ENCODE measurements around the gene ALMS1. TPM values are rescaled to one million over a fixed set of nuclear protein-coding genes. Genes with fewer than 3 reads are reported as not detected.

The ALMS1 gene
- total and polyA plus RNA-seq, 9 of the 15 experiments (the other 6 are each of a cell fraction or from before 2014, with no cell fraction given) = 1.4 to 26.3 (median 13.6) TPM

DNA sequence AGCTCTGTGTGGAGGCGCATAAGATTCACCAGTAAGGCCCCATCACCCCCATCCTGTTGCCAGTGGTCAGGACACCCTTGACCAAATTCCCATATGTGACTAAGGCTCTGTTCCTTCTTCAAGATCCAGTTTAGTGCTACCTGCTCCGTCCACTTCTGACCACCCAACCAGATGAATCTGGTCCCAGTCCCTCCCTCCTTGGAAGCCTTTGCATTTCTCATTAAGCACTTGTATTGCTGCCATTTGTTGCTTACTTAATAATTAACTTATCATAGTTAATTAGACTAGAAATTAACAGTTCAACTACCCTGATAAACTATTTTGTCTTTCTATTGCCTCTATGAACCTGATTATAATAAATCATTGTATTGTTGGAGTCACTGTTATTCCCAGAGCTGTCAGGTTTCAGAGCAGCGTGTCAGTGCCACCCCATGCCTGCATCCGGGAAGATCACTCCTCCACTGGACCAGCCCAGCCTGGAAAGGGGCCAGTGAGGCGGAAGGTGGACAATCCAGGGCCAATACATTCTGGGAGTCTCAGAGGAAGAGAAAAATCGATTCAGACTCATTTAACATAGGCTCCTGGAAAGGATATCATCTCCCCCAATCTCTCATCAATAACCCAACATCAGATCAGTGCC lies 266.1 kb downstream of the ALMS1 start:
- intact Hi-C loops (cut with micrococcal nuclease) = no loop called here
- Histone ChIP-seq H3K79me2 (ENCODE audit: control insufficient read depth, insufficient read depth, low read length) (no peaks in the 10 kb centered on the region), H3K4me1 (replicated peaks in 1 of 2; ENCODE audit: control insufficient read depth in 2 of 2, insufficient read depth in 2 of 2, low read length in 2 of 2) (no peaks in the 10 kb centered on the region; a peak in 1 of 5 replicates), H3K27me3 (ENCODE audit: control insufficient read depth in 2 of 2, insufficient read depth in 2 of 2, low read length in 2 of 2) (peaks cover 8 to 22% of the 10 kb centered on the region in 2 experiments; a peak in 3 of 5 replicates), H3K27ac (ENCODE audit: extremely low read depth, low read depth, low read length) (no peak overlapping the region), H3K9ac (ENCODE audit: insufficient read depth in 1 of 2, low read depth in 2 of 2, low read length in 2 of 2) (no peak overlapping the region), H4K20me1 (replicated peaks; ENCODE audit: control insufficient read depth, insufficient read depth, low read length) (no peaks in the 10 kb centered on the region), H3K9me3 (replicated peaks; ENCODE audit: control insufficient read depth, insufficient read depth, low read depth, low read length) (no peaks in the 10 kb centered on the region), H2AFZ (ENCODE audit: low read depth, low read length) (no peak overlapping the region), H3K9me1 (ENCODE audit: control insufficient read depth, insufficient read depth, low read length) (no peaks in the 10 kb centered on the region), H3K36me3 (ENCODE audit: control insufficient read depth, insufficient read depth, low read length) (no peaks in the 10 kb centered on the region), H3K4me2 (ENCODE audit: insufficient read depth, low read length) (no peak overlapping the region), H3K4me3 (no peak overlapping the region)
- WGBS (ENCODE audit: insufficient coverage, low coverage, missing lambda C conversion rate) = under 1% methylated on average over 6 of the region's 6 CpGs
- FAIRE-seq (no peak), DNase-seq (ENCODE audit: extremely low read depth in 1 of 4, low spot score in 3 of 4) (no peak), ATAC-seq (no peak)
- in situ Hi-C loops (cut with MboI) = no loop called here
- TF ChIP-seq ZKSCAN3 (CRISPR knock-in tag; IDR thresholded peaks at IDR 0.05) = no peak
- no peak for TF ChIP-seq CTBP1 (IDR thresholded peaks at IDR 0.05; ENCODE audit: borderline replicate concordance)
- TF ChIP-seq ZNF766 (CRISPR knock-in tag; conservative IDR thresholded peaks at IDR 0.05) = no peak
- TF ChIP-seq POLR2A (conservative IDR thresholded peaks at IDR 0.05) = no peak
- ChIA-PET POLR2A (interaction anchor here (0.6 to 0.7 kb wide), 2 partner anchors 327 to 661 kb away, joined by 3 read pairs; no protein-coding TSS in a partner anchor), CTCF (ENCODE audit: low intra/inter-chr PET ratio) (no interaction called here)
- no TSS peak for BruUV-seq (replicated peaks)

DNA sequence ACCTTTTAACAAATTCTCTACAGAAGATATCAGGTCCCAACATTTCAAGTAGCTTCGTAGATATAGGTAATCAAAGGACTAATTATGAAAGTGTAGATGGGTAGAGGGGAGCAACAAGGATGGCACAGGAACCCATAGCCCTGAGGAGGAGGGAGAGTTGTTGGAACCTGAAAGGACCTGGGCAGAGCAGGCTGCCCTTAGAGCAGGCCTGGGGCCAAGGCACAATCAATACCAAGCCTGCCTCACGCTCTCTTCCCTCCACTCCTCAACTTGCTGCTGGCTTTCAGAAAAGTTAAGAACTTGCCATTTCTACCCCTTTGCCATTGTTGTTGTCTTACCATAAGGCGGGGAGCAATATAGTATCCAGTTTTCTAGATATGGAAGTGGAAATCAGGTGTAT lies 266.7 kb downstream of the ALMS1 start:
- Histone ChIP-seq H2AFZ (ENCODE audit: low read depth, low read length) (no peak overlapping the region), H3K27me3 (ENCODE audit: control insufficient read depth in 2 of 2, insufficient read depth in 2 of 2, low read length in 2 of 2) (peaks cover 8 to 22% of the 10 kb centered on the region in 2 experiments; a peak in 4 of 5 replicates), H4K20me1 (replicated peaks; ENCODE audit: control insufficient read depth, insufficient read depth, low read length) (no peaks in the 10 kb centered on the region), H3K9ac (ENCODE audit: insufficient read depth in 1 of 2, low read depth in 2 of 2, low read length in 2 of 2) (no peak overlapping the region), H3K4me3 (no peak overlapping the region), H3K4me2 (ENCODE audit: insufficient read depth, low read length) (no peak overlapping the region), H3K4me1 (replicated peaks in 1 of 2; ENCODE audit: control insufficient read depth in 2 of 2, insufficient read depth in 2 of 2, low read length in 2 of 2) (no peaks in the 10 kb centered on the region; a peak in 1 of 5 replicates), H3K36me3 (ENCODE audit: control insufficient read depth, insufficient read depth, low read length) (no peaks in the 10 kb centered on the region), H3K79me2 (ENCODE audit: control insufficient read depth, insufficient read depth, low read length) (no peaks in the 10 kb centered on the region), H3K9me1 (ENCODE audit: control insufficient read depth, insufficient read depth, low read length) (no peaks in the 10 kb centered on the region), H3K9me3 (replicated peaks; ENCODE audit: control insufficient read depth, insufficient read depth, low read depth, low read length) (no peaks in the 10 kb centered on the region), H3K27ac (ENCODE audit: extremely low read depth, low read depth, low read length) (no peak overlapping the region)
- in situ Hi-C loops (cut with MboI) (no loop called here), intact Hi-C loops (cut with micrococcal nuclease) (no loop called here)
- ChIA-PET CTCF (ENCODE audit: low intra/inter-chr PET ratio) (no interaction called here), POLR2A (no interaction called here)
- no TSS peak for BruUV-seq (replicated peaks)
- DNase-seq (ENCODE audit: extremely low read depth in 1 of 4, low spot score in 3 of 4) (no peak), ATAC-seq (no peak), FAIRE-seq (no peak)
- 6% methylated on average over 3 of the region's 3 CpGs for WGBS (ENCODE audit: insufficient coverage, low coverage, missing lambda C conversion rate)
- TF ChIP-seq THRAP3 (IDR thresholded peaks at IDR 0.05; ENCODE audit: borderline replicate concordance) (no peak), PHB (CRISPR knock-in tag; IDR thresholded peaks at IDR 0.05) (no peak), MTA2 (IDR thresholded peaks at IDR 0.05; ENCODE audit: low read depth) (no peak), CEBPG (CRISPR knock-in tag; IDR thresholded peaks at IDR 0.05) (no peak), CEBPG (tag; conservative IDR thresholded peaks at IDR 0.05 in 1 of 2, IDR thresholded peaks at IDR 0.05 in 1 of 2) (no peak), ELF4 (CRISPR knock-in tag; IDR thresholded peaks at IDR 0.05) (no peak)

Measured in K562 (cell line).